Measurements from ENCODE around the gene NAA30. TPM values are rescaled to one million over a fixed set of nuclear protein-coding genes. Genes with fewer than 3 reads are reported as not detected.

Gene NAA30
- total RNA-seq, 2 donors from 2014 or later, result 8.2 to 13.2 TPM

DNA sequence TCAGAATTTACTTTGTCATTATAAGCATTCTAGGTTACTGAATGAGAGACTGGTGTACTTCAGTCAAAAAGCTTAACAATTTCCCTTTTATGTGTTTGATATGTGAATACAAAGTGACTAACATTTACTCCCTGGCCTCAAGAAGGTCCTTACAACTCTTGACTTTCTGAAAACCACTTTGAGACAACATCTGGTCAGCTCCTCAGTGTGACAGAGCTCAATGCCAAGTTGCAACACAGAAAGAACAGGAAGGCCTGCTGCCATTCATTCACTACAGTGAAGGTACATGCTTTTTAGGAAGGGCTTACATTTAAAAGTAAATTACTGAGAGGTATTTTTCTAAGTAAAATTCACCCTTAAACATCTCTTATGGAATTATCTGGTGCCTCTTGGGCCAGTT, 2.3 kb upstream of the NAA30 start:
- Histone ChIP-seq H3K27me3 (no peaks in the 10 kb centered on the region), H3K9me3 (no peaks in the 10 kb centered on the region), H3K36me3 (replicated peaks in 1 of 2; ENCODE audit: insufficient read depth in 1 of 2, low read depth in 2 of 2) (no peaks in the 10 kb centered on the region), H3K4me3 (no peak overlapping the region), H3K27ac (no peak overlapping the region), H3K4me1 (peaks cover 13% of the 10 kb centered on the region)
- no peak for DNase-seq
- no peak for TF ChIP-seq CTCF (IDR thresholded peaks at IDR 0.05)
- no peak for TF ChIP-seq POLR2A (IDR thresholded peaks at IDR 0.05)
- intact Hi-C loops (cut with DNase I), result no loop called here
- no peak for ATAC-seq

GRCh38 chr14:57389646-57390036, 745 bp upstream of the NAA30 start:
- no peak for TF ChIP-seq POLR2A (IDR thresholded peaks at IDR 0.05)
- TF ChIP-seq CTCF (IDR thresholded peaks at IDR 0.05), result no peak
- Histone ChIP-seq H3K9me3 (no peaks in the 10 kb centered on the region), H3K4me3 (peak overlapping the region; percentile 56 to 95), H3K27ac (peak overlapping the region; percentile 64 to 89 (median 83)), H3K4me1 (peaks cover 27% of the 10 kb centered on the region), H3K36me3 (replicated peaks in 1 of 2; ENCODE audit: insufficient read depth in 1 of 2, low read depth in 2 of 2) (no peaks in the 10 kb centered on the region), H3K27me3 (no peaks in the 10 kb centered on the region)
- ATAC-seq, result peak; percentile 2
- DNase-seq, result peak; percentile 12 to 22 (median 15)
- intact Hi-C loops (cut with DNase I), result no loop called here
- WGBS, 2 donors, result 26 to 29% methylated on average over 5 of the region's 5 CpGs

GRCh38 chr14:57390806-57391516, 575 bp downstream of the NAA30 start:
- no peaks in the 10 kb centered on the region for H3K27me3 ChIP-seq
- peak overlapping the region; percentile 81 to 89 (median 84) for H3K27ac ChIP-seq
- ATAC-seq, result peak; percentile 61
- no peaks in the 10 kb centered on the region for H3K9me3 ChIP-seq
- no peaks in the 10 kb centered on the region for H3K36me3 ChIP-seq (replicated peaks in 1 of 2; ENCODE audit: insufficient read depth in 1 of 2, low read depth in 2 of 2)
- peak overlapping the region; percentile 56 to 95 for H3K4me3 ChIP-seq
- DNase-seq, result peak; percentile 36 to 55 (median 39)
- intact Hi-C loops (cut with DNase I), result no loop called here
- peaks cover 30% of the 10 kb centered on the region for H3K4me1 ChIP-seq
- TF ChIP-seq POLR2A (IDR thresholded peaks at IDR 0.05) (no peak), CTCF (IDR thresholded peaks at IDR 0.05) (peak in 1 of 7 experiments; percentile 4)
- 1 to 2% methylated on average over 13 to 55 of the region's 71 CpGs for WGBS, 2 donors

DNA sequence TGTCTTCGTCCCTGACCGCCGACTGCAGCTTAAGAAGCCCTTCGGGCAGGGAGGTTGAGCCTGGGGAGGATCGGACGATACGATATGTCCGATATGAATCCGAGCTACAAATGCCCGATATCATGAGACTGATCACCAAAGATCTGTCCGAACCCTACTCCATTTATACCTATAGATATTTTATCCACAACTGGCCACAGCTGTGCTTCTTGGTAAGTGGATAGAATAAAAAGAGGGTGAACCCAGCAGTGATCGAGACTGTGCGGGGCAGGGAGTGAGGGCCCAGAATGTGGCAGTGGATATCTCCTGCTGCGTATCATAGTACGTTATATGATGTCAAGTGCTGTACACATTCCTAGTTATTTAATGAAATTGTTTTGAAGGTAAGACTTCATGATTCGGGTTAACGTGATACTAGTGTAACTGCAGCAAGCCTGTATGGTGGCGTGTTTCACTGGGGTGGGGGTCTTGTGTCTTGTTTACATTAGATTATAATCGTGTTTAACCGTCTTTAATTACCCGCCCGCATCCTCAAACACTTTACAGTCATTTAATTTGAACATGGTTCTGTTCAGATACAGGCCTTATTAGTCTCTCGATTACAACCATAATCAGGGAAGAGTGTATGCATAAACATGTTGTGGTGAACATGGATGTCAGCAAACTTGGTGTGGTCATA, 1.3 kb downstream of the NAA30 start:
- WGBS, 2 donors, result 10% methylated on average over 23 of the region's 23 CpGs
- Histone ChIP-seq H3K27me3 (no peaks in the 10 kb centered on the region), H3K4me3 (peak overlapping the region; percentile 56 to 95), H3K27ac (peak overlapping the region; percentile 81 to 89 (median 84)), H3K4me1 (peaks cover 30% of the 10 kb centered on the region), H3K9me3 (no peaks in the 10 kb centered on the region), H3K36me3 (replicated peaks in 1 of 2; ENCODE audit: insufficient read depth in 1 of 2, low read depth in 2 of 2) (no peaks in the 10 kb centered on the region)
- DNase-seq, result peak in 1 of 4 donors; percentile 12
- TF ChIP-seq CTCF (IDR thresholded peaks at IDR 0.05) (no peak), POLR2A (IDR thresholded peaks at IDR 0.05) (no peak)
- ATAC-seq, result no peak
- intact Hi-C loops (cut with DNase I), result no loop called here

All from body of pancreas (tissue), 4 donors.